HG02973 (cell line): ENCODE results near the gene MDFIC2.
"Not testable (repeated sequence)": the region's sequence is repeated elsewhere in the genome, so short reads cannot be mapped to it uniquely, and the experiment has no call there.

Experiments used
- ATAC-seq: cut with Tn5 transposase; IDR thresholded peaks from one replicate; pipeline ENCODE4 v1.9.1; 2021; ENCODE audit warnings: moderate library complexity; ENCODE audit not compliant: unreplicated experiment

The MDFIC2 gene

DNA sequence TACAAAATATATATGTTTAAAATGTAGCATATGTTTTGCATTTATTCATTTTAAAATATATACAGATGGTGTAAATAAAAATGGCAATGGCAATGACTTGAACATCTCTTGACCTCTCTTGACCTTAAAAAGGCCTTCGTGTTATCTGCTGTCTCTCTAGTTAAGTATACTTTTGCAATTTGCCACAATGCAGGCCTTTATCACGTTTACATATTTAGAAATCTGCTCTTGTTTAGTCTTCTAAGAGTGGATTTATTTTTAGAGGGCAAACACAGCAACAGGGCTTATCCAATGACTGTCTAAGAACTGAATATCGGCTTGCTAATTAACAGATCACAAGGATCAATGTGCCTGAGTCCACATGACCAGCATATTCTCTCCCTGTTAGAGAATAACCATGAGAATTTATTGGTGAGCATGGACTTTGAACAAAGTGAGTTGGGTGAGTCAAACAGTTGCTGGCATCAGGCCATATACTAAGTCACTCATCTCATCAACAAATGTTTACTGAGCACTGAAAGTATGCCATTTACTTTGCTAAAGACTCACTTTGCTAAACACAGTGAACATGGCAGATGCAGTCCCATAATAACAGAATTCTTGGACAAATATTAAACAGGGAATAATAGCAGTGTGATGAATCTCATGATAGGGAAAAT lies 48.2 kb downstream of the MDFIC2 start:
- no peak for ATAC-seq

DNA sequence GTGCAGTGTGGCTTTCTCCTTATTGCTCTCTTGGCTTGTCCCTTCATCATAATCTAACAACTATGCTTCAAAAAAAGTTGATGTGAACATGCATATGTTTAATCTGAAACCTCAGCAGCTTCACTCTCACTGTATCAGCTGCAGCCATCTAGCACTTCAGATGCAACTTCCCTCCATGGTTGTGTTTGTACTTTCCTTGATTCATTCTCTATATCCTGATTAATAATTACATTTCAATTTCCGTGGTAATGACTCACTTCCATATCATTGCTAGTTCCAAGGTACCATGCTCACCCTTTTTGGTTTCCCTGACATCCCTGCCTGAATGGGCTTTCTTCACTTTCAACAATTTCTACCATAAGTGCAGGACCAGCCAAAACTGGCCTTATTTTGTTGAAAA lies 51.2 kb downstream of the MDFIC2 start:
- no peak for ATAC-seq

DNA sequence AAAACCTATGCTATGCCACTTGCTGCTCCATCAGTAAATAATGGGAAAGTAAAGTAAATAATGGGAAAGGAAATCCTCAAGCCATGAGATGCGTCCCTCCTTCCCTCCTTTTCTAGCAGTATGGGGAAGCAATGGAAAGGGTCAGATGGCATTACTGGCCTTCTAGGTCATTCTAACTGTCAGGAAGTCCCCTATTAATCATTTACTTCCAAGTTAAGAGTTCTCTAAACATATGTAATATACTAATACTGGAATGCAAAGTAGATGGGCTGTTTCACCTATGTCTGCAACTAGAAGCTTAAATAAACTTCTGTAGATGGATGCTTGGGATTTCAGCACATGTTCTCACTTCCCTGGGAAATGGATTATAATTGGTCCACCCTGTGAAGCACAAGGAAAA lies 55.9 kb downstream of the MDFIC2 start:
- no peak for ATAC-seq

DNA sequence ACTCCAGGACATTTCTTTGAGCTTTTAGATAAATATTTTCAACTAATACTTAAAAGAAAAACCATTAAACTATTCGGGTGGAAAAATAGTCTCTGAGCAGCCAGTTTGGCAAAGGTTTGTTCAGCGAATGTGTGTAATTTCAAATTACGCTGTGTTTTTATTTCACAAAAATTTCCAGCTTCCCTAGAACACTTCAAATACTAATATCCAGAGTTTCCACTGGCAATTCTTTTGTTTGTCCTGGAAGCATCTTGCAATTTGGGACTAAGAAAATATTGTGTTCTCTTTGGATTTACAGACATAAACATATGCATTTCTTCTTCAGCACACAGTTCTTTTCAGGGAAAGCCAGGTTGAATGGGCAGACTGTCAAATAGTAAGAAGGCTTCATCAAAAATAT lies 61.9 kb downstream of the MDFIC2 start:
- no peak for ATAC-seq

DNA sequence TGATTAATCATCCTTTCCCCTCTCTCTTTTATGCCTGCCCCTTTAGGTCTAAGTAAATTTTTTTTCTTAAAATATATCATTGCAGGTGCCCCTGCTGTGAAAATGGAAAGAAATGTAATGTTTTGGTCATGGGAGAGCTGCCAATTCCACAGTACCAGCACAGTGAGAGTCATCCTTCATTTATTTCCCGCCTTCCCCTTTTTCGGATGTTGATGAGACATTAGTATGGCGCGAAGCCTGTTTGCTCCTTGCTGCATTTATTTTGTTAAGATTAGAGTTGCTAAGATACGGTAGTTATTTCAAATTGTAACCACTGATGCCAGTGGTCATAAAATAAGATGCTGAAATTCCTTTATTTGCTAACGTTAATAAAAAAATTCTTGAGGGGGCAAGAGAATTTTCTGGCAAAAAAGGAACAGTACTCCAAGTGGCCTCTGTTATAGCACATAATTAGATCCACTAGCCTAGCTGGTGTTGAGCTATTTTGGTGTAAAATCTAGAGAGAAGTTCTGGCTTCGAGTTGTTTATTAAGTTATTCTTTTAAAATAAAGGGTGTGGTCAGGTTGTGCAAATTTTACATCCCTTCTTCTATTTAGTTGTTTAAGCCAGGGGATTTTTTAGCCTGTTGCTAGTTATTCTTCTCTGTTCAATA lies 62.8 kb downstream of the MDFIC2 start:
- no peak for ATAC-seq

DNA sequence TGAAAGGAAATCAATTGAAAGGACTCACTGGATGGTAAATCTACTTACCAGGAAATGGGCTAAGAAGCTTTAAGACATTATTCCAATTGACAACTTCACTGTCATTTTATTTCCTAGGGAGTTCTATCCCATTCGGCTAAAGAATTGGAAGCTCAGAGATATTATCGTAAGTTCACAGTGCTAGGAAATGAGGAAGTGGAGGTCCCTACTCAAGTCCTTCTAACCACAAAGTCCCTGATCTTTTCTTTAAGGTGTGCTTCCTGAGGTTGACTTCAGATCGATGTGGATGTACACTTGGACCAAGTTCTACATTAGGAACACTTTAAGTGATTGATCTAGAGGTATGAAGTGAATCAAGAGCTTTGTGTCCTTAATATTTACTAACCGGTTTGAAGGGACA lies 63.6 kb downstream of the MDFIC2 start:
- no peak for ATAC-seq

DNA sequence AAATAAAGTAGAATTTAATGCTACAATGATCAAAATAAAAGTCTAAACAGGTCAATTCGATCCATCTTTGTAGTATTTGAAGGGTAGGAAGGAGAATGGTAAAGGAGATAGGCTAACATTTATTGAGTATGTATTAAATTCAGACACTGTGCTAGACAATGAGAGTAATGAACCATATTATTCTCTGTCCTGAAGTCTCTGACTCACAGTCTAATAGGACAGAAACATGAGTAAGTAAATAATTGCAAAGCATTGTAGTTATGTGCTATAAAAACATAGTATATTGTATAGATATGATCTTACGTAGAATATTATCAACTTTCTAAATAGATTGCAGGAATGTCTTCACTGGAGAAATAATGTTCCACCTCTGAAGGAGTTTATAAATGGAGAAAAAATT lies 64.5 kb downstream of the MDFIC2 start:
- no peak for ATAC-seq

DNA sequence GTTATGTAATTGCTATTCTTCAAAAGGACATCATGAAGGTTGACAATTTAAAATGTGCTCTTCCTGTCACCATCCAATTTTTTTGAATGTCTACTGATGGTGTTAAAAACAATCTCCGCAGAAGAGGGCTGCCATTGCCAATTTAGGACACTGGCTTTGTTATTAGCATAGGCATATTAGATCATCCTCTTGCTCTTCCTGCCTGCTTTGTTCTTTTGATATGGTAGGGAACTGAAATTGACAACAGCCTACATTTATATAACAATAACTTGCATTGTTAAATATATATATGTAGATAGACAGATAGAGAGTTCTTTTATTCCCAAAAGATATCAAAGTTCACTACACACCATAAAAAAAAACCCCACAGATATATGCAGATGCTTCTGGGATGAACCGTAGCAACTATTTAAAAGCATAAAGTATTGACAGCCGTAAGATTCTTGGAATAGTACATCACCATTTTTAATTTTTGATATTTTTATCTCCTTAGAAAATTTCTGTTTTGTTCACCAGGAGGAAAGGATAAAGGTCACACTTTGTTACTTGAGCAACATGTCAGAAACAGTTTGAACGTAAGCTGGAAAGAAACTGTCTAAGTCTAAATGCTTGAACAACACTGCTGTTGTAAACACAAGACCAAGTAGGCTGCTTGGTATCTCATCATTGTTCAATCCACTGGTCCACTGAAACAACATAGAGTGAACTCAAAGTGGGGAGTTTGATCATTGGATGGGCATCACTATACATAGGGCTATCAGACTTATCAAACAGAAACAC lies 66.5 kb downstream of the MDFIC2 start:
- ATAC-seq = no peak

DNA sequence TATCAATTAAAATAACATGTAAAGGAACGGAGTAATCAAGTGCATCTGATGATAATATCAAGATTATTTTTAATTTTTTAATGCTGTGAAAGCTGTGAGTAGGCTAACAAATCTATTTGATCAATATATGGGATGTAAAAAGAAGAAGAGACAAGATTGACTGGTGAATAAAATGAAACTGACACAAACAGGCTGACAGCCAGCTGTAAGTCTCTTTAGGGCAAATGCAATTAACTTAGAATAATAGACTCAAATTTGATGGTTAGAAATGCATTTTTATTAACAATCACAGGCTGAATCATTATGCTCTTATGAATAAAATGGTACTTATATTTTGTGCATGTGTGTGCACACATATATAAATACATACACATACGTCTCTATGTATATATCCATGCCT lies 68.0 kb downstream of the MDFIC2 start:
- no peak for ATAC-seq

DNA sequence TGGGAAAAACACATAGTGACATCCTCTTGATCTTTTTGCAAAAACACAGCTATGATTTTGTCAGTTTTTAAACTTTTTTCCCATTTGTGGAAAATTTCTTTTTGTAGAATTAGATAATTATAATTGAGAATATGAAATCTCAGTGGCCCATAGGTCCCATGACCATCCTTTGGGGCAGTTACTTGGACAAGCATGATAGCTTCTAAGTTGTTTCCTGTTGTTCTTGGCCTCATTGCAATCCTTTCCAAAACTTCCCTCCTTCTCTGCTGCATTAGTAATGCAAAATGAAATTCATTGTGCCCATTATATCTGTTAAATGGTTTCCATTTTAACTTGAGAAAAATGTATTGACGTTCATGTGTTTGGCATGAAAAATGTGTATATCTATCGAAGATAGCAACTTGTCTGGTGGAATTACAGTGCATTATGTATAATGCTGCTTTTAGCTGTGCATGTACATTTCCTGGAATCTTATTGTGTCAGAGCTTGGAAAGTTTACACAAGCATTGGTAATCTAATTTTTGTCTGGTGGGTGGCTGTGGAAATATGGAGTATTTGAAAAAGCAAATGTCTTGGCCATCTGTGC lies 70.0 kb downstream of the MDFIC2 start:
- no peak for ATAC-seq

DNA sequence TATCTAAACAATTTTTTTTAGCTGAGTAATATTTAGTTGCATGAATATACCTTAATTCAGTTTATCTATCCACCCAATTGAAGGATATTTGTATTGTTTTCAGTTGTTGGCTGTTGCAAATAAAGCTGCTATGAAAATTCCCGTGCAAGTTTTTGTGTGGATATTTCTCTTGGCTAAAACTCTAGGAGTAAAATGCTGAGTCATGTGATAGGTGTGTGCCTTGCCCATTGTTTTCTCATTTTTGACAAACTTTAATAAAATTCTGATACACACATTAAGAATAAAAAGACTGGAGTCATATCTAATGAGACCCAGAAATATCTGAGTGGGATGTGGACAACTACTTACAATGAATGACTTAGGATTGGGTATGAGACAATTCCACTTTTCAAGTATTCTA lies 78.6 kb downstream of the MDFIC2 start:
- ATAC-seq = no peak

DNA sequence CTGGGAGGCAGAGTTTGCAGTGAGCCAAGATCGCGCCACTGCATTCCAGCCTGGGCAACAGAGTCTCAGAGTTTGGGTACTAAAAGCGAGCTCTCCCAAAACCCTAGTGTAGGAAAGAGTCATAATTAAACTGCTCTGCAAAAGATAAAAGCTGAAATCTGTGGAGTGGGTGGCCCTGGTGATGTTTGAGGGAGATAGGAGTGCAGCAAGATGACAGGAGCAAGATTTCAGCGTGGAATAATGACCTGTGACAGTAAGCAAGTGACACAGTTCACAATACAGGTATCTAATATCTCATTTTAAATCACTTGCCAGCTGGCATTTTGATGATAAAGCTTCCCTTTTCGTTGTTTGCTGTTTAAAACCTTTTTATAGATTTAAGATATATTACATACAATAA lies 79.3 kb downstream of the MDFIC2 start:
- no peak for ATAC-seq

DNA sequence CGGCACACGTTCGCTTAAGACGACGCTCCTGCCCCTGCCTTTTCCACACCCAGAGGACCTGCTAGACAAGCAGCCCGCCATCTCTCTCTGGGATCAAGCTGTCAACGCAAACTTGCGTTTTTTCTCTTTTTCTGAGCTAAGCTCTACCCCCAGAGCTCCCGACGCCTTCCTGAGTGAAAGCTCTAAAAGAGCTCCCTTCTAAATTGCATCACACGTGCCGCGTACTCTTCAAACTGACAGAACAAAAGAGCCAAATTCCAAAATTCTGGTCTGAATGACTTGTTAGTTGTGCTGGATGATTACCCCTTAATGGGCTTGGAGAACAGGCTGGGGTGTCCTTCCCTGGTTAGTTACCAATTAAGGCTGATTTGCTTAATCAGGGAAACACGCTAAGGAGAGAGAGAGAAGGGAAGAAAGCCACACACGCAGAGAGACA lies 81.2 kb downstream of the MDFIC2 start:
- no peak for ATAC-seq

DNA sequence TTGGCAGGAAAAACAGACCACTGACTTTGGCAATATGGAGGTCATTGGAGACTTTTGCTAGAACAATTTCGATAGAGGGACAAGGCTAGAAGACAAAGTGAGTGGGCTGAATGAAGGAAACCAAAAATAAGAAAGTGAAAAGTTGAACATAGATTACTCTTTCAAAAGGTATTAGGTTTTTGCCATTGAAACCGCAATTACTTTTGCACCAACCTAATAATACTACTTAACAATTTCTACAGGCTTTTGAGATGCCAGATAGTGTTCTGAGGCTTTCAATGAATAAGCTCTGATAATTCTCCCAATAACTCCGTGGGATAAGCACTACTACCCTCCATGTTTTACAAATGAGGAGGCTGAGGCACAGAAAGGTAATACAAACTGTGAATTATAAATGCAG lies 85.0 kb downstream of the MDFIC2 start:
- ATAC-seq = no peak

DNA sequence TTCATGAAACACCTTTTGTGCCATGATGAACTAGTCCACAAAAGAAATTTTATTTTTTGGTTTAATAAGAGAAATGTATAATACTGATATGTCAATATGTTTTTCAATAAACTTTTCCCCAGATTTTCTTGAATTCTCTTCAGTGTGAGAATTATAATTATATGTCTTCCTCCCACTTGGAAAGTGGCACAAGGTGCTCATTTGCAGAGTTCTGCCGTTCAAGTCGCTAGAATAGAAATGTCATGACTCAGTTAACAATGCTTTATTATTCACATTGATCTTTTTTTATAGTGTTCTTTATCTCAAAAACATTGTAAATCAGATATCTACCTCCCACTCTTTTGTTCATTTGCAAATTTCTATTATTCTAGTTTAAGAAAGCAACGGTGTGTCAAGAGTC lies 87.3 kb downstream of the MDFIC2 start:
- no peak for ATAC-seq

DNA sequence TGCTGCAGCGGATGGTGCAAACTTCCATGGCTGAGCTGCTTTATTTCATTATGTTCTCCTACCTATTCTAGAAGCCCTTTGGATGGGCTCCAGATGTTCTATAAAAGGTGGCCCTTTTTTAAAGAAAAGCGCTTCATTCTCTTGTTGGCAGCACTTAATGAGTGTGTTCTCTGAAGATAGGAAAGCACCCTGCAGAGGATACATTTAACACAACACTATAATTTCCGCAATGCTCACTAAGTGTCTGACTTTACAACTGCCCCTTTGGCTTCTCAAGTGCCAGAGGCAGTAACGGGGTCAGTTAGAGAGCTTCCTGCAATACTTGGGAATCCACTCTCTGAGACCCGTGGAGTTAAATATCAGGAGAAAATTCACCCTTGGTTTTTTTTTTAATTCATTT lies 88.1 kb downstream of the MDFIC2 start:
- no peak for ATAC-seq

DNA sequence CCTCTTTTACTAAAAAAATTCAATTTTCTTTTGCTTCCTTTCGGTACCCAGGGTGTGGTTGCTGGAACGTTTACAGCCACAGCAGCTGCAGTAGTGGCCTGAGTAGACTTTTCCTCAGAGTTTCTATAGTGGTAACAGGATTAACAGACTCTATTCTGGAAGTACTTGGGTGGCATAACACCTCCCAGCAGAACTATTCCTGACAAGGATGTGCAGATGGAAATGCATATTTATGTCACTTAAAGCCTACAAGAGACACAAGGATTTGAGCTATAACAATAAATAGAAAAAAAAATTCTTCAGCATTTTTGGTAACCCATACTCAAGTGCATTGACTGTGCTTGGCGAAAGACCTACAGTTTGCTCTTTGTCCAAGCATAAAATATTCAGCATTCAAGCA lies 94.0 kb downstream of the MDFIC2 start:
- no peak for ATAC-seq

DNA sequence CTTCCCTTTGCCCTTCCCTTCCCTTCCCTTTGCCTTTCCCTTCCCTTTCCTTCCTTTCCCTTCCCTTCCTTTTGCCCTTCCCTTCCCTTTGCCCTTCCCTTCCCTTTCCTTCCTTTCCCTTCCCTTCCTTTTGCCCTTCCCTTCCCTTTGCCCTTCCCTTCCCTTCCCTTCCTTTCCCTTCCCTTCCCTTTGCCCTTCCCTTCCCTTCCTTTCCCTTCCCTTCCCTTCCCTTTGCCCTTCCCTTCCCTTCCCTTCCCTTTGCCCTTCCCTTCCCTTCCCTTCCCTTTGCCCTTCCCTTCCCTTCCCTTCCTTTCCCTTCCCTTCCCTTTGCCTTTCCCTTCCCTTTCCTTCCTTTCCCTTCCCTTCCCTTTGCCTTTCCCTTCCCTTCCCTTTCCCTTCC lies 101.2 kb downstream of the MDFIC2 start:
- ATAC-seq = not testable (repeated sequence)

DNA sequence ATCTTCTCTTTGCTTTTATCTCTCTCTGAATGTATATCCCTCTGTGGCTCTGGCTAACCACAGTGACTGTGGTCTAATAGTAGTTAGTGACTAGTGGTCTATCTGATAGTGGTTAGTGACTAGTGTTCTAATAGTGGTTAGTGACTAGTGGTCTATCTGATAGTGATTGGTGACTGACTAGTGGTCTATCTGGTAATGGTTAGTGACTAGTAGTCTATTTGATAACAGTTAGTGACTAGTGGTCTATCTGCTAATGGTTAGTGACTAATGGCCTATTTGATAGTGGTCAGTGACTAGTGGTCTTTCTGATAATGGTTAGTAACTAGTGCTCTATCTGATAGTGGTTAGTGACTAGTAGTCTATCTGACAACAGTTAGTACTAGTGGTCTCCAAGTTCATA lies 110.5 kb downstream of the MDFIC2 start:
- no peak for ATAC-seq

DNA sequence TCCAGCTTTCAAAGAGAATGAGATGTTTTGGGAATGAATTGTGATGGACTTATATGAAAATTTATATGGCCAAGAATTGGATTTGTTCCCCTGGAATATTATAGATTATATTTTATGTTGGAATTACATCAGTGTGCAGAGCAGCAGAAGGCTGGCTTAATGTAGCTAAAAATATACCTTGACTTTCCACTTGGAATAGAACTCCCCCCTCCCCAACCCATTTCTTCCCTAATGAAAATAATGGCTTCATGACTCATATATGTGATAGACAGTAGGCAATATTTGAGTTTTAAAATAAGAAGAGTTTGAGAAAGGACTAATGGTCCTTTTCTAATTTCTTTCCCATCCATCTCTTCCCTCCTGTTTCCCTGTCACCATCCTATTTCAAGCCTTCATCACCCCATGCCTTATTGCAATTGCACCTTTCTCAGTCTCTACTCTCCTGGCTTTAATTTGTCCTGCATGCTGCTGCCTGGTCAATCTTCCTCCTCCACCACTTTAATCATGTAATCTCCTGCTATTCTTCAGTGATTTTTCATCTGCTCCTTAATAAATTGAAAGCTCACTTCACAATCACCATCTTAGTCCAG lies 122.5 kb downstream of the MDFIC2 start:
- ATAC-seq = no peak

DNA sequence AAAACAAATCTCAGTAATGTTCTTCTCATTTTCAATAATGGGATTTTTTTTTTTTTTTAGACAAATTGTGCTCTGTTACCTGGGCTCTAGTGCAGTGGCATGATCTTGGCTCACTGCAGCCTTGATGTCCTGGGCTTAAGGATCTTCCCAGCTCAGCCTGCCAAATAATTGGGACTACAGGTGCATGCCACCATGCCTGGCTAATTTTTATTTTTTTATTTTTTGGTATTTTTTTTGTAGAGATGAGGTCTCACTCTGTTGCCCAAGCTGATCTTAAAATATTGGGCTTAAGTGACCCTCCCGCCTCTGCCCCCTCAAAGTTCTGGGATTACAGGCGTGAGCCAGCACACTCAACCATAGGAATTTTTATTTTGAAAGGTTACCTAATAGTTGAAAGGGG lies 126.2 kb downstream of the MDFIC2 start:
- ATAC-seq = no peak
